NCI-H2029 (cell line): ENCODE data around the gene ZNF732.
"Not testable (repeated sequence)": the region's sequence is repeated elsewhere in the genome, so short reads cannot be mapped to it uniquely, and the experiment has no call there.

Experiments
- DNase-seq: peaks from one replicate; lab custom pipeline; 2025; lab: John Stamatoyannopoulos, UW

ZNF732 gene

DNA sequence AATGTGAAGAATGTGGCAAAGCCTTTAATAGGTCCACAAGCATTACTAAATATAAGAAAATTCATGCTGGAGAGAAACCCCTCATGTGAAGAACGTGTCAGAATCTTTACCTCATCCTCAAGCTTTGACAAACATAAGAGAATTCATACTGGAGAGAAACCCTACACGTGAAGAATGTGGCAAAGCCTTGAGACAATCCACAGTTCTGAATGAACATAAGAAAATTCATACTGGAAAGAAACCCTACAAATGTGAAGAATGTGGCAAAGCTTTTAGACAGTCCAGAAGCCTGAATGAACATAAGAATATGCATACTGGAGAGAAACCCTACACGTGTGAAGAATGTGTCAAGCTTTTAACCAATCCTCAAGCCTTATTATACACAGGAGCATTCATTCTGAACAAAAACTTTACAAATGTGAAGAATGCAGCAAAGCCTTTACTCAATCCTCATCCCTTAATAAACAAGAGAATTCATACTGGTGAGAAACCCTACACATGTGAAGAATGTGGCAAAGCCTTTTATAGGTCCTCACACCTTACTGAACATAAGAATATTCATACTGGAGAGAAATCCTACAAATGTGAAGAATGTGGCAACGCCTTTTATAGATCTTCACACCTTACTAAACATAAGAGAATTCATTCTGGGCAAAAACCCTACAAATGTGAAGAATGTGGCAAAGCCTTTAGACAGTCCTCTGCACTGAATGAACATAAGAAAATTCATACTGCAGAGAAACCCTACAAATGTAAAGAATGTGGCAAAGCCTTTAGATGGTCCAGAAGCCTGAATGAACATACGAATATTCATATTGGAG, 51.1 kb downstream of the ZNF732 start:
- DNase-seq, result no peak

DNA sequence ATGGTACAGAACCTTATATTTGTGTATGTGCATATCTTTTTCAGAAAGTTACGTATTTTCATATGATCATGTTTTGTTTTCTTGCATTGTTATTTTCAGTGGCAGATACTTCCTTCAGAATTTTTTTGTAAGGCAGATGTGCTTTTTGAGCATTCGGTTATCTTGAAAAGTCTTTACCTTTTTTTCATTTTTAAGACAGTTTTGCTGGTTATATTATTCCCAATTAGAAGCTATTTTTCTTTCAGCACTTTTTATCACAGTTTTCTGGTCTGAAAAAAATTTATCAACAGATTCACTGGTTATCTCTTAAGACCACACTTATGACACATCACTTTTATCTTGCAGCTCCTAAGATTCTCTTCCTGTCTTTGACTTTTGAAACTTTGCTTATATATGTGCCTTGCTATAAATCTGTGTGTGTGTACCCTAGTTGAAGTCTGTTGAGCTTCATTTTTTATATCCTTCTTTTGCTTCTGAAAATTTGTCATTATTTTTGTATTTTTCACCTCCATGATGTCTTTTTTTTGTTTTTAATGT, 53.1 kb downstream of the ZNF732 start:
- DNase-seq, result no peak

DNA sequence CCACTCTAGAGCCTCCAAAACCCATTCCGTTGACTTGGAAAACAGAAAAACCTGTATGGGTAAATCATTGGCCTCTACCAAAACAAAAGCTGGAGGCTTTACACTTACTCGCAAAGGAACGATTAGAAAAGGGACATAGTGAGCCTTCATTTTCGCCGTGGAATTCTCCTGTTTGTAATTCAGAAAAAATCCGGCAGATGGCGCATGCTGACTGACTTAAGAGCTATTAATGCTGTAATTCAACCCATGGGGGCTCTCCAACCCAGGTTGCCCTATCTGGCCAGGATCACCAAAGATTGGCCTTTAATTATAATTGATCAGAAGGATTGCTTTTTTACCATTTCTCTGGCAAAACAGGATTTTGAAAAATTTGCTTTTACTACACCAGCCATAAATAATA, 60.8 kb downstream of the ZNF732 start:
- peak; percentile 25 for DNase-seq

DNA sequence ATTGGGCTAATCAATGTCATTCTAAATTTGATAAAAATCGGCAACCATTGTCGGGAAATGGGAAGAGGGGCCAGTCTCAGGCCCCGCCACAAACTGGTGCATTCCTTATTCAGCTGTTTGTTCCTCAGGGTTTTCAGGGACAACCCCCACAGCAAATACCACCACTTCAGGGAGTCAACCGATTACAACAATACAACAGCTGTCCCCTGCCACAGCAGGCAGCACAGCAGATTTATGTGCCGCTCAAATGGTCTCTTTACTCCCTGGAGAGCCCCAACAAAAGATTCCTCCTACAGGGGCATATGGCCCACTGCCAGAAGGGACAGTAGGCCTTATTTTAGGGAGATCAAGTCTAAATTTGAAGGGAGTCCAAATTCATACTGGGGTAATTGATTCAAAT, 61.8 kb downstream of the ZNF732 start:
- no peak for DNase-seq

DNA sequence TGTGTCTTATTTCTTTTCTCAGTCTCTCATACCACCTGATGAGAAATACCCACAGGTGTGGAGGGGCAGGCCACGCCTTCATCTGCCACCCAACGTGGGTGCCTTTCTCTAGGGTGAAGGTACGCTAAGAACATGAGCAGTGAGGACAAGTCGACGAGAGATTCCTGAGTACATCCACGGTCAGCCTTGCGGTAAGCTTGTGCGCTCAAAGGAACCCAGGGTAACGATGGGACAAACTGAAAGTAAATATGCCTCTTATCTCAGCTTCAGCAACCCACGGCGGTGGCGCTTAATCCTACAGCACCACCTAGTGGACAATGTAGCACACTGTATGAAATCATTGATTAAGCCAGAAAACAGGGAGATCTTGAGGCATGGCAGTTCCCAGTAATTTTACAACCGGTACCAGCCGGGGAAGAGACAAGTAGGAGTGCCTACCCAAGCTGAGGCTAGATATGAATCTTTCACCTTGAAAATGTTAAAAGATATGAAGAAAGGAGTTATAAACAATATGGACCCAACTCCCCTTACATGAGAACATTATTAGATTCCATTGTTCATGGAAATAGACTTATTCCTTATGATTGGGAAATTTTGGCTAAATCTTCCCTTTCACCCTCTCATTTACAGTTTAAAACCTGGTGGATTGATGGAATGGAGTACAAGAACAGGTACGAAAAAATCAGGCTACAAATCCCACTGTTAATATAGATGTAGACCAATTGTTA, 63.0 kb downstream of the ZNF732 start:
- peak; percentile 72 for DNase-seq

DNA sequence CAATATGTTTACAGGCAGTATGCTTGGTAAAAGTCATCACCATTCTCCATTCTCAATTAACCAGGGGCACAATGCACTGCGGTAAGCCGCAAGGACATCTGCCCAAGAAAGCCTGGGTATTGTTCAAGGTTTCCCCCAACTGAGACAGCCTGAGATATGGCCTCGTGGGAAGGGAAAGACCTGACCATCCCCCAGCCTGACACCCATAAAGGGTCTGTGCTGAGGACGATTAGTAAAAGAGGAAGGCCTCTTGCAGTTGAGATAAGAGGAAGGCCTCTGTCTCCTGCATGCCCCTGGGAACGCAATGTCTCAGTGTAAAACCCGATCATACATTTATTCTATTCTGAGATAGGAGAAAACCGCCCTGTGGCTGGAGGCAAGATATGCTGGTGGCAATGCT, 63.9 kb downstream of the ZNF732 start:
- not testable (repeated sequence) for DNase-seq

DNA sequence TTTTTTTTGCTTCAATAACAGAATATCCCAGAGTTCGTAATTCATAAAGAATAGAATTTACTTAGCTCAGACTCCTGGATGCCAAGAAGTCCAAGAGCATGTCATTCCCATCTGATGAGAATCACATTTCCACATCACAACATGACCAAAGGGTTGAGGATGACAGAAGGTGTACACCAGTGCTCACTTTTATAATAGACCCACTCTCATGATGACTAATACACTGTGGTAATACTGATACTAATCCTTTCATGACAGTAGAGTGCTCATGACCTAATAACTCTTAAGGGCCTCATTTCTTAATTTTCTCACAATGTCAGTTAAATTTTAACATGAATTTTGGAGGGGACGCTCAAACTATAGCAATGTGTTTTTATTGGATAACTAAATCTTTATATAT, 69.2 kb downstream of the ZNF732 start:
- DNase-seq, result no peak

DNA sequence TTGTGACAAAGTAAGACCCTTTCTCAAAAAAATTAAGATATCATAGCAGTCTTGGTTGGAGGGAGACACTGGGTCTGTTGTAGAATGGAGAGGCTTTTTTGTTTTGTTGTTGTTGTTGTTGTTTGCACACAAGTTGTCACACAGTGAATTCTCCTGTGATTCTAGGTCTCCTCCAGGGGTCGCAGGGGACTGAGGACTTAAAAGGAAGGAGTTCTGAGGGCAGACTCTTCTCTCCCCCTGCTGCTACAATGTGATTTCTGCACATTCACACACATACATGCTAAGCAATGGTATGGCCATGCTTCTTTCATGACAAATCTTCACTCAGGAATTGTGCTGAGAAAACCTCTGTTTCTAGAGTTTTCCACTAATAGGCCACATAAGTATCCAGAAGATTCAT, 71.1 kb downstream of the ZNF732 start:
- no peak for DNase-seq

DNA sequence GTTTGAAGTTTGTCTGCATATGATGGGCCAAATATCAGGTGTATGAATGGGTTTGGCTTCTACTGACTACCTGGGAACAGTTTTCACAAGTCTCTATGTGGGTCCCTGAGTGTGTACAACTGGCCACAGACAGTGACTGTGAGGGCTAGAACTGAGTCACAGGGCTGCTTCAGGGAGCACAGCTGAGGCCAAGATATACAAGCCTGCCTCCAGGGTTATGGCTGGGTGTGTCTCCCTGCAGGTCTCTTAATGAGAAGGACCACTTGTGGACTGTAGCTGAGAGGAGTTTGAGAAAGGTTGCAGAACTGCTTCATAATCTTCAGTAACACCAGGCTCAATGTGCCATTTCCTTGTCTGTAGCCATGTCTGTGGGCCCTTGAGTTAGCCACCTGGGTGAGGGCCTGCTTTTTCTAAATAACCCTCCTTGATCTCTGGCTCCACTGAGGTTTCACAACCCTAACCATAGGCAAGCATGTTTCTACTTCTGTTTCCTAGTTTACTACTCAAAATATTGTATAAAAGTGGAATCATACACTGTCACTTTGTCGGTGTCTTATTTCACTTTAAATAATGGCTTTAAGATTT, 81.3 kb downstream of the ZNF732 start:
- DNase-seq, result no peak
